Hematopoietic multipotent progenitor cell treated with erythropoietin and hydrocortisone succinate and interleukin-3 and kit ligand, for 15 days (in vitro differentiated cells): ENCODE data around the gene FAM120A.

Experiments
- DNase-seq: peaks from one replicate; pipeline ENCODE4 v3.0.0-alpha.2; 2015; ENCODE audit warnings: low spot score

The FAM120A gene

DNA sequence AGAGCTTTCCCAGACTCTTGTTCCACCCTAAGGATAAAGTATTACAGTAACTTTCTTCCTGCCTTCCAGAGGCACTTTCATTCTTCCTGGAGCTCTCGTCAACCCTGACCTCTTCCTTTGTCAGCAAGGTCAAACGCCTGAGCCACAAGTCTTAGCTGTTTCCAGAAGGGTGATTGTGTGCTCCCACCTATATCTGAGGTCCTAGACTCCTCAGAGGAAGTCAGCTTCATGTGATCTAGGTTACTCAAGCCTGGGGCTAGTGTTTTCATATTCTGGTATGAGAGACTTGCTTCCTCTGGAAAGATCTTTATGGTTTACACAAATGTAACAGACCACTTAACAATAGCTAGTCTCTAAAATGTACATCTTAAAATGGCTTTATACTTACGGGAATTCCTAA is 5.4 kb upstream of the FAM120A start:
- DNase-seq: no peak

DNA sequence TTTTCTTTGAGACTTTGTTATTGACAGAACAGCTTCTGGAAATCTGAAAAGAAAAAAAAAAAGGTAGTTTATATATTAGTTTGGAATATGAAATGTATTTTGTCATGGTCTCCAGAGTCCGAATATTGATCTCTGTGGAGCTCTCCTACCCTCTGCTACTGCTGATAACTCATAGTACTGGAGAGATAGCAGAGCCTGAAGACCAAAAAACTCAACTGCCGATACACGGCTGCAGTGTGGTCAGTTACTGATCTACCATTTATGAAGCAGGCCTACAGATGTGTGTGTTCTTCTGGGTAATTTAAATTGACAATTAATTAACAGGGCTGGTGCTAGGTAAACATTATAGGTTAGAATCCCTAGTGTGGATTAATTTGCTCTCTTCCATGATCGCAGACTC is 3.8 kb upstream of the FAM120A start:
- no peak for DNase-seq

DNA sequence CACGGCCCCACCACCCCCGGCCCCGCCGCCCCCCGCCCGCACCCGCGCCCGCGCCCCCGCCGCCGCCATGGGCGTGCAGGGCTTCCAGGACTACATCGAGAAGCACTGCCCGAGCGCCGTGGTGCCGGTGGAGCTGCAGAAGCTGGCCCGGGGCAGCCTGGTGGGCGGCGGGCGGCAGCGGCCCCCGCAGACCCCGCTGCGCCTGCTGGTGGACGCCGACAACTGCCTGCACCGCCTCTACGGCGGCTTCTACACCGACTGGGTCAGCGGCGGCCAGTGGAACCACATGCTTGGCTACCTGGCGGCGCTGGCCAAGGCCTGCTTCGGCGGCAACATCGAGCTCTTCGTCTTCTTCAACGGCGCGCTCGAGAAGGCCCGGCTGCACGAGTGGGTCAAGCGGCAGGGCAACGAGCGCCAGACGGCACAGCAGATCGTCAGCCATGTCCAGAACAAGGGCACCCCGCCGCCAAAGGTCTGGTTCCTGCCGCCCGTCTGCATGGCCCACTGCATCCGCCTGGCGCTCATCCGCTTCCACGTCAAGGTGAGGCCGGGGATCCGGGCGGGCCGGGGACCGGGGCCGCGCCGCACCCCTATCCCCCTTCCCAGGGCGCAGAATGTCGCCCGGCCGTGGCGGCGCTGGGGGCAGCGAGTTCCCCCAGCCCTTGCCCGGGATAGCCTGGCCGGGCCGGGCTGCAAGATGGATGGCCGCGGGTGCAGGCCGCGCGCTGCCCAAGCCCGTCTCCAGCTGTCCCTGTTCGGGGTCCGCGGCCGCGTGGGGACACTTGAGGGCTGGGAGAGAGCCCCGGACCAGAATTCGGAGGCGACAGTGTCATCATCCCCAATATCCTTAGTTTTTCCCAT is 594 bp downstream of the FAM120A start:
- peak; percentile 39 for DNase-seq

DNA sequence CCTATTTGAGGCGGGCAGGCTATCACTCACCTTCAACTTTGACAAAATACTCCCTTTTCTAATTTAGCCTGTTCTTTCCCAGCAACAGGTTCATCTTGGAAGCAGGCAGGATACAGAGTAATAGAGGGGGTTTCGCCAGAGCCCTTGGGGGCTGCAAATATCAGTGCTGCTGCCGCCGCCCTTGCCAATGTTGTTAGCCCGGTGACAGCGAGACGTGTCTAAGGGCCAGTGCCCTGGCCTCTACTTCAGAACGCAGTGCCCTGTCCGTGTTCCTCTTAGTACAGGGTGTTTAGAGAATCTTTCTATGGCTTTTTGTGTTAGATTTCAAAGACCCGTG is 1.2 kb downstream of the FAM120A start:
- no peak for DNase-seq

DNA sequence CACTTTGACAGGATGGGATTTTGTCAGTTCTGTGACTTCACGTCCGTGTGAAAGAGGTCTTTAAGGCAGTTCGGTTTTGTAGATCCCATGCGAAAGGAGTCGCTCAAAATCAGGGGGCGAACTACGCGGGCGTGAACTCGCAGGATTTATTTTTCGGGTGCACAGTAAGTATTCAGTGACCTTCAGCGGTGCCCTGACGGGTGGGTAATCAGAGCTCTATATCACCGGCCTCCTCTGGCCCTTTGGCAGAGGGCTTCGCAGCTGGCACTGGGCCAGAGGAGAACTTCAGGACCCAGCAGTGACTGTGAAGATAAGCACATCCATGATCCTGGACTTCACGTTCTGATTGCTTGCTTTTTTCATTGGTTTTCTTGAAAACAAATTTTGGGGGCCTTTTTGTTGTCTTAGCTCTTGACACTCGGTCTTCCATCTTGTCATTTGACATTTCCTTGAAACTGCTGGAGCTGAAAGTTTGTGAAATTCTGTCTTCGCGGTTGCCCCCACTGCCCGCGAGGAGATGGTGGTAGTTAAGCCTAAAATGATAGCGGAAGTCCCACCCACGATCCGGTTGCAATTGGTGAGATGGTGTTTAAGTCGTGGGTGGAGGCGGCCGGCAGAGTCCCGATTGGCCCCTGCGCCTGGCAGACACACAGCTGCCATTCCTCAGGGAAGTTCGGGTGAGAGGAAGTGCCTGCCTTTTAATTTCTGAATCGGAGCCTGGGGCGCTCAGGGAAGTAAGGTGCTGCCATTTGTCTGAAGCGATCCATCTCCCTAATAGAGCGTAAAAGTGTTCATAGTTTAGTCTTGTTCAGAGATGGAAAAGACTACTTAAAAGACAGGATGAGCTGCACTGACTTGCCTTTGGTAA is 1.8 kb downstream of the FAM120A start, which contains the start of gene FAM120AOS:
Gene FAM120AOS (minus strand): TSS at position 535 of the 868 bp plus-strand sequence. CDS start 872 bp downstream, outside the sequence.
- peak; percentile 88 for DNase-seq

DNA sequence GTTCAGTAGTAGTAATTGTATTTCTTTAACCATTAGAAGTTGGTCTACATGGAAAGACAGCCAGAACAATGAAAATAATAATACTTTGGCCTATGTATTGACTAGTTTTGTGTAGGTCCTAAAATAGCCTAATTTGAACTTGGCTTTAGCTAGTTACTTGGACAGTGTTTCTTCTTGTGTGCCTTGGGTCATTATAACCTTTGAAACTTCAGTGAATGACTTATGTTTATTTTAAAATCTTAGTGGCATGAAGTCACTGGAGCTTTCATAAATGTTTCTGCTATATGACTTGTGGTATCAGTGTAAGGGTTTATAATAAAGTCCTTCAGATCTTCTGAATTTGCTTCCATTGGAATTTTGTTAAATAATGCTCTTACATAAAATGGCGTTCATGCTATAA is 4.5 kb downstream of the FAM120A start:
- DNase-seq: no peak

DNA sequence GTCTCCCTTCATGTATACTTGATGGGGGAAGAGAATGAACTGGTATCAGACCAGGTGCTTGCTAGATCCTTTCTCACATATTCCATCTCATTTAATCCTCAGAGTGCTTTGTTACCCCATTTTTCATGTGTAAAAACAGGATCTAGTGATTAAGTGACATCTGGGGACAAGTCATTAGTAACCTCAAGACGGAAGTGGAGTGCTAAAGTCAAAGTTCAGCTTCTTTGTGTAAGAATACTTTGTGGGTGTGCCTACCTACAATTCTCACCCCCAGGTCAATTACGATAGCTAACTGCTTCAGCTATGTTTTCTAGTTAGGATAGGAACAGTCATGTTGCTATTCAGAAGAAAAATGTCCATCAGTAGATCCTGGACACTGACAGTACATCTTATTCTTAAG is 5.0 kb downstream of the FAM120A start:
- DNase-seq: no peak

DNA sequence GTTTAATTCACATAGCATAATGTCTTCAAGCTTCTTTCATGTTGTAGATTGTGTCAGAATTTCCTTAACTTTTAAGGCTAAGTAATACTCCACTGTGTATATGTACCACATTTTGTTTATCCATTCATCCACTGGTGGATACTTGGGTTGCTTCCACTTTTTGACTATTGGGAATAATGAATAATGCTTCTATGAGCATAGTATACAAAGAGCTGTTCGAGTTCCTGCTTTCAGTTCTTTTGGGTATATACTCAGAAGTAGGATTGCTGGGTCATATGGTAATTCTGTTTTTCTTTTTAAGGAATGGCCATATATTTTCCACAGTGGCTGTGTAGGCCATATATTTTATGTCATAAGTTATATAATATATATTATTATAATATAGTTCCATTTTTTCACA is 5.5 kb downstream of the FAM120A start:
- no peak for DNase-seq

DNA sequence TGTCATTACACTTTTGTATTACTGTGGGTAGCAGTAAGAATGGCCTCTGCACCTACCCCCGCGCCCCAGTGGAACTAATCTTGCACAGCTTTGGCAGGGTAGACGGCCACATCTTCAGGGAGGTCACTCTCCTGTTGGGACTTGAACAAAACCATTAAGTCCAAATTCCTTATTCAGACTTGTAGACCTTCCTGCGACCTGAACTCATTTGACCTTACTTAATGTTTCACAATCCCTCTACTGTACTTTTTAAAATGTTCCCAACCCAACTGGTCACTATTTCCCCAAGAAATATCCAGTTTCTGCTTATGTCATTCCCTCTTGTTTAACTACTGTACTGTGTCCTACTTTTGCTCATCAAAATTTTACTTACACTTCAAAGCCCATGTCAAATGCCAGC is 7.2 kb downstream of the FAM120A start:
- no peak for DNase-seq

DNA sequence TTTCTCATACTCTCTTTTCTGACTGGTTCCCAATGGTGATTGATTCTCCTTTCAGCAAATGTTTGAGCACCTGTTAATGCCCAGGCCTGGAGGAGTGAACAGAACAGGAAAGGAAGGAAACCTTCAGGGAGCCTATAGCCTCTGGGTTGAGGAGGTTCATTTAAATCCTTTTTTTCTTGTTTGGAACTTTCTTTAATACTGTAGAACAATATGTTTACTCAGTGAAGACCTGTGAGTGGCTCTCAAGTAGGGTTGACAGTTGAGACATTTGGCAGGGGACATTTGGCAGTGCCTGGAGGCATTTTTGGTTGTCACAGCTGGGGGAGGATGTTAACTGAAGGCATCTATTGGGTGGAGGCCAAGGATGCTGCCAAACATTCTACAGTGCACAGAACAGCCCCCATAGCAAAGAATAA is 8.0 kb downstream of the FAM120A start:
- no peak for DNase-seq

DNA sequence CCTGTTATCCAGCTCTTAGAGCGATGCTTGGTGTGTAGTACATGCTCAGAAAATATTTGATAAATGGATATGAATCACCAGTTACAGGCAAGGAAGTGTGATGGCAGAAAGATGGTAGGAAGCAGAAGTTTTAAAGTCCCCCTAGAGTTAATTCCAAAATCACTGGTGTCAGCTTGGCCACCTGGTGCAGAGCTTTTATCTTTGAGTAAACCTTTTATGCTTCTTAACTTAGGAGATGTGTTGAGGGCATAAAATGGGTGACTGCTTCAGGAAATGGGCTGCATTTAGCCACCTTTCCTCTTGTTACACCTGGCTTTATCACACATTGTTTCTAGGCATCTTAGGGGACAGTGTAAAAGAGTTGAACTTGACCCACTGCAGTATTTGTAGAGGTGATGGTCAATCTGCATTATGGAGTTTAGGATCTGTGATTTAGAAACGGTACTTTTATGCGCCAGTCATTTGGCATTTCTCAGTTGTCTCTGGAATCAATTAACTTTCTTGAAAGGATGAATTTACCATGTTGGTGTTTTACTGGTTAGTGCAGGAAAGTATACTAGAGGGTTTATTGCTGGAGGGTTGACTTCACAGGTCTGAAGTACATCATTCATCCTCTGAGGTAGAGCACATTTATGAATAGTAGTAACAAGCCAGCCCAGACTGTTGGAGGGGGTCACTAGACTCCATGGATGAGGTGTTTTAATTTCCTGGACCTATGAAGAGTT is 9.4 kb downstream of the FAM120A start:
- no peak for DNase-seq

DNA sequence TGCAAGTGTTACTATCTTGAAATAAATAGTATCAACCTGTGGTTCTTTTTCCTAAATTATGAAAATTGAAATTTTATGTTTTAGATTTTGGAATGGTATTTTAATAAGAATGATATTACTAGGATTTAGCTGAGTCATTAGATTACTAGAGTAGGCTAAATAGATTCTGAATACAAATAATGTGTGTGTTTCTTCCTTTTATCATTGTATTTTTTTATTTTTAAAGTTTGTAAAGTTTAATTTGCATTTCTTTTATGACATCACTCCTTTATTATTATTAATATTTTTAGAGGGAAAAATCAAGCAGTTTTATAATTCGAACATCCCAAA is 9.9 kb downstream of the FAM120A start:
- DNase-seq: no peak

DNA sequence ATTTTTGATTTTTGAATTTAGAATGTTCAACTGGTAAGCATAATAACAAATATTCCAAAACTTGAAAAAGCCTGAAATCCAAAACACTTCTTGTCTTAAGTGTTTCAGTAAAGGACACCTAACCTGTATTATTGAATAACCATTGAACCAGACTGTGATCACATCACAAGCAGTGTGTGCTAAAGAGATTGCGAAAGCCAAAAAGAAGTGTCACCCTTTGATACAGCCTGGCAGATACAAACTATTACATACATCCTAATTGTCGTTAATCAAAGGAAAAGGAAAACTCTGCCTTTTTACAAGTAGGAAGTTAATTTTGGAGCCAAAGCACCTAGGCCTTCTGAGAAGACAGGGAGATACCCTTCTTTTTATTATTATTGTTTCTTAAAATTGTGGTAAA is 10.3 kb downstream of the FAM120A start:
- no peak for DNase-seq

DNA sequence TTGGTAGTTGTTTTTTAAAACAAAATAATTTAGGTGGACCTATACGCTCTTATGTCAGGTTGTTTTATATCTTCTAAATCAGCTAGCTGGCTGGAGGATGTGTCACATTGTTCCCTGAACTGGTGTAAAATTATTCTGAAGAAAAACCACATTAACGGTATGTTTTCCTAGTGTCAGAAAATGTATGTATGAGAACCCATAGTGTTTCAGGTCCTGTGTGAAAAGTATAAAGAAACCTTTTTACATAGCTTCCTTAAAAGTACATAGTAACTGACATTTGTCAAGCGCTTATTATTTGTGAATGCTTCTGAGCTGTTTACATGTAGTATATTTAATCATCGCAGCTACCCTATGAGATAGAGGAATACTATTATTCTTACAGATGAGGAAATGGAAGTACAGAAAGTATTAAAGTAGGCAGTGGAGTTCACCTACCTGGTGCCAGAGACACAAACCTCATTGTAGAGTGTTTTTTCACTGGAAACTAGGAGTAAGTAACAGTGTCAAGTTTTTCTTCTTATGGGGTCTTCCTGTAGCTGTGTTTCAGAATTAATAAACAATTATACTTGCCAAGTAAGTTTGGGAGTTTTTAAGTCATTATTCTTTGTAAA is 12.3 kb downstream of the FAM120A start:
- no peak for DNase-seq

DNA sequence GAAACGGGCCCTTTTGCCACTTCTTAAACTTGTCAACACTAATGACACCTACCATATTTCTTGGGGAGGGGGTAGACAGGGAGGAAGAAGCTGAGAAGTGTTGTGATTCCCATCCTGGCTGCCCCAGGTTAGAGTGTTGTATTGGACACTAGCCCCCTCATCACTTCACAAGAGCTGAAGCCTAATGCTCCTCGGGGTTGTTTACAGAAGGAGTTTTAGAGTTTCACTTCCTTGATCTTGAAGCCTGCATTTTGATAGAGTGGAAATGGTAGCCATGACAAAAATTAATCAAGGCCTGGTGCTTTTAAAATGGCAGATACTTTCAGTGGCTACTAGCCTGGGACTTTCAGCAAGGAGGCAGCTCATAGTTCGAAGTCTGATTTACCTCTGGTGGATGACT is 12.9 kb downstream of the FAM120A start:
- no peak for DNase-seq

DNA sequence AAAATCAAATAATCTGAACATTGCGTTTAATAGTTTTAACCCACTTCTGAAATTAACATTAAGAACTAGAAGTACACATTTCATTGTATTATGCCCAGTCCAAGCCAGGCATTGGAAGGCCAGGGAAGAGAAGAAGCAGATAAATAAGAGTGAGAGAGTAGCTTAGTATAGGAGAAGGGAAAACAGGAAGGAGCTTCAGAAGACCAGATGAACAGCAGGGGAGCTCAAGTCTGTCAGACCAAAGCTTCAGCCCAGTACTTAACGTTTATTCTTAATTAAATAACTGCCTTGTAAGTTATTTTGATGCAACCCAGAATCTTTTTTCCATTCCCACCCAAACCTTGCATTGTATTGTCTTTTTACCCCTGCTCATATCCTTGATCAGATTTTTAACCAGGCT is 13.4 kb downstream of the FAM120A start:
- DNase-seq: no peak

DNA sequence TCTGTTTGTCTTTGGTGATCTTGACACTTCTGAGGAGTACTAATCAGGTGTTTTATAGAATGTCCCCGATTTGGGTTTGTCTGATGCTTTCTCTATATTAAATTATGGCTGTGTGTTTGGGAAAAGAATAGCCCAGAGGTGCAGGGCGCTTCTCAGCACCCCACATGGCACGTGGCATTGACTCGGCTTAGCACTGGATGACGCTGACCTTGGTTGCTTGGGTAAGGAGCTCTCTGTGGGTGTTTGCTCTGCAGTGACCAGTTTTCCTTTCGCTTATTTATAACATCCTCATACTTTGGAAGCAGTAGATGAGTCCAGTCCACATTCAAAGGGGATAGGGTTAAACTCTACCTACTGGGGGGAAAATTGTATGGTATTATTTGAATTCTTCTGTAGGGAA is 14.4 kb downstream of the FAM120A start:
- no peak for DNase-seq

DNA sequence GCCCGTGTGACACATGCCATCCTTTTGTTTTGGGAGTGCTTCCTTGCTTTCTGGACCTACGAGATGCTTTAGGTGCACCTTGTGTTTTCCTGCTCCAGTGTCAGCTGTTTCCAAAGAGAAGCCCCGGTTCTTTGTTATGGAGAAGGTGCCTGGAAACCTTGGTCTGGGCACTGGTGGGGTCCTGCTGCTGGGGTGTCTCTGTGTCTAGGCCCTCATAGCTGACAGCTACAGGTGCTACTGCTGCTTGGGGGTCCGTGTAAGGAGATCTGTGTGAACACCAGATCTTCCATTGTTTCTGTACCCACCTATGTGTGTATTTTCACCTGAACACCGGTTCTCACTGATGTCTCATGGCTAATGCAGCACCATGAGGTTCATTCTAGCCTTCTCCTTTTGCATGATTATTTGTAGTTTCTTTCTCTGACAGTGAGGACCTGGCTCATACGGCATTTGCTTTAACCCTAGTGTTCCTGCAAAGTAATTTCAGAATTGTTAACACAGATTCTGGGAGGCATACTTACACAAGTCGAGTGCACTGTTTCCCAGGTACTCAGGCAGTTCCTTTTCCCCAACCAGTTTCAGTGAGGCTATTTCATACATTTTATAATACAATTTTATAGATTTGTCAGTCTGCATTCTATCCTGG is 15.1 kb downstream of the FAM120A start:
- DNase-seq: no peak

DNA sequence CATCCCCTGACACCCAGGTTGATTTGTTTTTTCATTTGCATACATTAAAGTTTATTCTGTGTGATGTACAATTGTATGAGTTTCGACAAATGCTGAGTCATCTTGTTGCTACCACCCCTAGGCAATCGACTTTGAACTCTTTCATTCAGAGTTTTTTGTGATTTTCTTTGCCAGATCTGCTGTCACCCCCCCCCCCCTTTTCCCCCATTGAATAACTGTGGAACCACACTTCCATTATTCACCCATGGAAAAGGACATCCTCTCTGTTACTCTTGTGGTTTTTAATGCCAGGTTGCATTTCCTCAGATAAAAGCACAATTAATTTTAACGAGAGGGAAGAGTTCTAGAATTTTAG is 15.6 kb downstream of the FAM120A start:
- no peak for DNase-seq

DNA sequence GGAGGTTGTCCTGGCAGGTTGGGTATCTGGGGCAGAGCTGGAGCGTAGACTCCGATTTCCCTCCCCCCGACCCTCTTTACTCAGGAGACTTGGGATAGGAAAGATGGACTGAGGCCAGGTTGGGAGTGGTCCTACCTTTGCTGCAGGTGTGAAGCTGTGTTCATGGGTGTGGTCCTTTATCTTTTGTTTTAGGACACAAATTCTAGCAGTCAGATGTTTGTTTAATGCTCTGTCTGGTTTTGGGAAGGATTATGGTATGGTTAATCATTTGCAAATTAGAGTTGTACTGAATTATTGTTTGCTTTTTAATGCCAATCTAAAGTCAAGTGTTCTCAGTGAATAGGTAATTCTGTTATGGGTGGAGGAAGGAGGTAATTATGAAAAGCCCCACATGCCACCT is 16.0 kb downstream of the FAM120A start:
- no peak for DNase-seq

DNA sequence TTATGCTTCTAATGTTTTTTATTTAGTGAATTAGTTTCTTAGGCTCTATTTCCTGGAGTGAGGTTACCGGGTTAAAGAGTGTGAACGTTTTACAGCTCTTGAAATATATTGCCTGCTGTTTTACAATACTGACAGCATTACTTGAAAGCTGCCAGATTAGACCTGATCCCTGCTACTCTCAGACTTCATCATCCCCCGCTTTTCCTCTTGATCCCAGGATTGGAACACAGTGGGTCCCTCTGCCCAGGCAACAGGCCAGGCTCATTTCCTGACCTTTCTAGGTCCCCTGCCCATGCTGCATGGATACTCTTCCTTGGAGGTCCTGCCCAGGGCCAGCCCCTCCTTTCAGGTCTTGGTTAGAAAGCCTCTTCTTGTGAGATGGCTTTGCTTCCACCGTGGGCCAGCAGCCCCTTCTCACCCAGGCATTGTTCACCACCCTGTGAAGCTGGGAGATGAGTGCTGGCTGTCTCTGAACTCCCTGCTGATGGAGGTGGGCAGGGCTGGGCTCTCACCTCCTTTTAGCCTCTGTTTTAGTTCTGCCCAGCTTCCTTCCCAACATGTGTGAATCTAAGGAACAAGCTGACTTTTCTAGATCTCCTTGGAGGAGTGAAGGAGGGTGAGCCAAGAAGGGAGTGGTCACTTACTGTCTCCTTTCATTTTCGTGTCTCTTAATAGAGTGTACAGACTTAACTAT is 17.4 kb downstream of the FAM120A start:
- peak; percentile 39 for DNase-seq
